ENCODE measurements around the gene ADAMTSL1. TPM values are rescaled to one million over a fixed set of nuclear protein-coding genes. Genes with fewer than 3 reads are reported as not detected.

ADAMTSL1 gene
- total and polyA plus RNA-seq, 2 of the 8 experiments (the other 6 are each of a cell fraction or from before 2014, with no cell fraction given): 0.84 to 1.1 TPM

DNA sequence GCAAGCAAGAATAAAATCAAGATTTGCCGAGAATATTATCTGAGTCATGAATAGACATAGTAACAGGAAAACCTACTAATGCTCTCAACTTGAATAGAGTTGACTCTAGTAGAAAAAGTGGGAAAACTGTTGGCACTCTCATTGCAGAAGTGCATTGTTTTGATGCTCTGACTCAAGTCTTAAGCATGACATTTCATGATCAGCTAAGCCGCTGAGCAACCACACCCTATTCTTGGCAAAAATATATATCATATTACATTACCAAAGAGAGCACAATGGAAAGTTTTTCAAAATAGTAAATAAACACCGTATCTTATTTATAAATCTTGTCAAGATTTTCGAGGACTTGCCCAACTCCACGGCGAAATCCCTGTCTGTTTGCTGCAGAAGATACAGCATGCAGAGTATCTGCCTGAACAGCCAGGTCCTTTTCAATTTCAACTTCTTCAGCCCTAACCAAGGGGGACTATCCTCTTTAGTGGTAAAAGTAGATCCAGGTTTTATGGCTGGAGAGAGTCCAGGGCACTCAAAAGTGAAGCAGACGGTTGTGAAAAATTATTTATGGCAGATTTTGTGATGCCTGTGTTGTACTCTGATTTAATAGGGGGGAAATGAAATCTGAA, 13.9 kb upstream of the ADAMTSL1 start:
- H3K14ac ChIP-seq (ENCODE audit: insufficient read length): no peak overlapping the region
- no peak for TF ChIP-seq SP2 (IDR thresholded peaks at IDR 0.05; ENCODE audit: low read length)
- TF ChIP-seq EZH2 (IDR thresholded peaks at IDR 0.05; ENCODE audit: low read depth, low read length, severe bottlenecking): no peak
- no peak for TF ChIP-seq BACH1 (IDR thresholded peaks at IDR 0.05; ENCODE audit: low read length)
- TF ChIP-seq SP4 (IDR thresholded peaks at IDR 0.05; ENCODE audit: low read length): no peak
- TF ChIP-seq RFX5 (IDR thresholded peaks at IDR 0.05; ENCODE audit: borderline replicate concordance, low read depth, low read length): no peak
- no peak for TF ChIP-seq ASH2L (IDR thresholded peaks at IDR 0.05; ENCODE audit: low read length)
- TF ChIP-seq CREB1 (IDR thresholded peaks at IDR 0.05): no peak
- no peak for TF ChIP-seq EP300 (IDR thresholded peaks at IDR 0.05; ENCODE audit: borderline replicate concordance in 1 of 2, low read depth in 2 of 2, low read length in 2 of 2)
- no peak for TF ChIP-seq MAFK (IDR thresholded peaks at IDR 0.05; ENCODE audit: low read depth, low read length)
- no peak for TF ChIP-seq RXRA (IDR thresholded peaks at IDR 0.05; ENCODE audit: insufficient read depth, low read depth, low read length)
- H2BK12ac ChIP-seq (ENCODE audit: low read depth, low read length): no peak overlapping the region
- 92% methylated on average over 7 of the region's 7 CpGs; no CpG with 5 or more reads in 1 of the 2 experiments for WGBS, 2 experiments (ENCODE audit: extremely low coverage in 1 of 2, insufficient coverage in 1 of 2, insufficient read length in 1 of 2, insufficient replicate concordance in 2 of 2, low coverage in 1 of 2, low lambda C conversion rate in 2 of 2, missing lambda C conversion rate in 1 of 2)
- H4K91ac ChIP-seq (replicated peaks; ENCODE audit: insufficient read length, low read length): no peak overlapping the region
- H4K8ac ChIP-seq (ENCODE audit: extremely low read depth, insufficient read depth, low read length): no peak overlapping the region
- no peak overlapping the region for H3K4me3 ChIP-seq (ENCODE audit: extremely low read depth in 1 of 4, insufficient read depth in 2 of 4, low read depth in 3 of 4, low read length in 4 of 4)
- no peak overlapping the region for H2BK120ac ChIP-seq (replicated peaks; ENCODE audit: low read depth, low read length)
- H4K20me1 ChIP-seq (replicated peaks in 1 of 2; ENCODE audit: control insufficient read depth in 1 of 2, insufficient read depth in 2 of 2, low read length in 2 of 2): no peaks in the 10 kb centered on the region
- no peaks in the 10 kb centered on the region for H3K79me2 ChIP-seq (ENCODE audit: control insufficient read depth in 1 of 2, insufficient read depth in 2 of 2, low read length in 2 of 2)
- no peak overlapping the region for H3K4me2 ChIP-seq (ENCODE audit: insufficient read depth in 1 of 2, low read depth in 2 of 2, low read length in 2 of 2)
- no peak overlapping the region for H2BK15ac ChIP-seq (ENCODE audit: low read length)
- H3K4me1 ChIP-seq (replicated peaks in 1 of 4; ENCODE audit: control insufficient read depth in 3 of 4, insufficient read depth in 4 of 4, low read length in 3 of 4): no peaks in the 10 kb centered on the region
- H3K9ac ChIP-seq (replicated peaks in 1 of 4; ENCODE audit: extremely low read depth in 1 of 4, low read depth in 3 of 4, low read length in 3 of 4): no peak overlapping the region
- no peak overlapping the region for H3K56ac ChIP-seq (replicated peaks; ENCODE audit: insufficient read length, low read depth, low read length)
- ChIA-PET CTCF (ENCODE audit: partially characterized antibody) (interaction anchor here (5.2 kb wide), 1 partner anchor 18 kb away, joined by 26 read pairs; no protein-coding TSS in a partner anchor), POLR2A (ENCODE audit: partially characterized antibody) (no interaction called here)
- FAIRE-seq (no peak), DNase-seq (ENCODE audit: low read depth in 1 of 2, low spot score in 2 of 2) (no peak)
- no peak overlapping the region for H2BK5ac ChIP-seq (ENCODE audit: low read depth, low read length)
- H3K18ac ChIP-seq (ENCODE audit: extremely low read depth, low read length): no peak overlapping the region
- no peak overlapping the region for H3K27ac ChIP-seq (ENCODE audit: low read depth, low read length)
- no peaks in the 10 kb centered on the region for H3K27me3 ChIP-seq (replicated peaks in 1 of 4; ENCODE audit: control insufficient read depth in 3 of 4, extremely low read depth in 1 of 4, insufficient read depth in 3 of 4, low read length in 3 of 4)
- H3K9me3 ChIP-seq (ENCODE audit: insufficient read depth in 2 of 2, low read depth in 1 of 2, low read length in 1 of 2): no peaks in the 10 kb centered on the region
- no peaks in the 10 kb centered on the region for H3K79me1 ChIP-seq (ENCODE audit: low read depth, low read length)
- H3K4ac ChIP-seq (replicated peaks; ENCODE audit: insufficient read length, low read depth, low read length): no peak overlapping the region
- H3K23ac ChIP-seq (ENCODE audit: insufficient read length): no peak overlapping the region
- no peak overlapping the region for H2AFZ ChIP-seq (ENCODE audit: low read length)
- H4K5ac ChIP-seq (ENCODE audit: insufficient read length, low read depth, low read length): no peak overlapping the region
- no peaks in the 10 kb centered on the region for H3K23me2 ChIP-seq (ENCODE audit: low read depth, low read length)
- no peak overlapping the region for H2BK20ac ChIP-seq (ENCODE audit: low read length)
- no peak overlapping the region for H2AK5ac ChIP-seq (ENCODE audit: low read depth, low read length)
- no peaks in the 10 kb centered on the region for H3K36me3 ChIP-seq (ENCODE audit: control insufficient read depth in 2 of 4, insufficient read depth in 4 of 4, low read length in 3 of 4)

Data from H1 (cell line).